NCI-H510A (cell line): ENCODE measurements around the gene LRFN4.

Source experiments
- DNase-seq: peaks from one replicate; lab custom pipeline; 2025; lab: John Stamatoyannopoulos, UW

LRFN4 gene

DNA sequence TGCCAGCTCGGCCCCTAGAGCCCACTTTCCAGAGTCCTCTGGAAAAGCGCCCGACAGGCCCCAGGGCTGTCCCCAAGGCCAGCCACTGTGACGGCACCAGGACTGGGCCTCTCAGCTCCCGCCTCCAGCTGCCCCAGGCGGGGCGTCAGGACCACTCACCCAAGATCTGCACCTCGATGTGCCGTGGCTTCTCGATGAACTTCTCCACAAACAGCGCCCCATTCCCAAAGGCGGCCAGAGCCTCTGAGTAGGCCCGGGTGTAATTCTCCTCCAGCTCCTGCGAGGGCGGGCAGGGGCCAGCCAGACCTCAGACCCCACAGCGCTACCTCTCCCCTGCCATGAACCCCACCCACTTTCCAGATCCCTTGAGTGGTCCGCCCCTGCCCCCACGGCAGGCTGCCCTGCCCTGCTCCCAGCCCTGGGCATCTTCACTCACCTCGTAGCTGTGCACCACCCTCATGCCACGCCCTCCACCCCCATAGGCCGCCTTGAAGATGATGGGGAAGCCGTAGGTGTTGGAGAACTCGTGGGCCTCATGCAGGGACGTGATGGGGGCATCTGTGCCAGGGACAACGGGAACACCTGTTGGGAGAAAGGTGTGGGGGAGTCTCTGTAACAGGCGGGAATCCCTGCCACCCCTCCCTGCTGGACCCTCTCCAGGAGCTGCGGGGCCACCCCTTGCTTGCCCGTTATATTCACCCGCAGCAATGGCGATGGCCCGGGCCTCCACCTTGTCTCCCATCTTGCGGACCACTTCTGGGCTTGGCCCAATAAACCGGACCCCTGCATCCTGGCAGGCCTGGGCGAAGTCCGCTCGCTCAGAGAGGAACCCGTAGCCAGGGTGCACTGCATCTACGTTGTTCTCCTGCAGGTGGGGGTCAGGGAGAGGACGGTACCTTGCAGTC is 14.0 kb downstream of the LRFN4 start:
- no peak for DNase-seq

DNA sequence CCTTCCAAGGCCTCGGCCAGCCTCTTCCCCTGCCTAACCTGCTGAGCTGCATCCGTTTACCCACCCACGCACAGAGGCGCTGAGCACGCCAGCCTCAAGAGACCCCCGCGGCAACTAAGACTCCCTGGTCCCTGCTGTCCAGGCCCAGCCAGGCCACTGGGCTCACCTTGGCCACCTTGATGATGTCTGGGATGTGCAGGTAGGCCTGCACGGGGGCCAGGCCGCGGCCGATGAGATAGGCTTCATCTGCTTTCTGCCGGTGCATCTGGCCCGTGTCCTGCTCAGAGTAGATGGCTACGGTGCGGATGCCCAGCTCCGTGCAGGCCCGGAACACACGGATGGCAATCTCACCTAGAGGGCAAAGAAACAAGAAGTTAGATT is 14.6 kb downstream of the LRFN4 start:
- DNase-seq = no peak

DNA sequence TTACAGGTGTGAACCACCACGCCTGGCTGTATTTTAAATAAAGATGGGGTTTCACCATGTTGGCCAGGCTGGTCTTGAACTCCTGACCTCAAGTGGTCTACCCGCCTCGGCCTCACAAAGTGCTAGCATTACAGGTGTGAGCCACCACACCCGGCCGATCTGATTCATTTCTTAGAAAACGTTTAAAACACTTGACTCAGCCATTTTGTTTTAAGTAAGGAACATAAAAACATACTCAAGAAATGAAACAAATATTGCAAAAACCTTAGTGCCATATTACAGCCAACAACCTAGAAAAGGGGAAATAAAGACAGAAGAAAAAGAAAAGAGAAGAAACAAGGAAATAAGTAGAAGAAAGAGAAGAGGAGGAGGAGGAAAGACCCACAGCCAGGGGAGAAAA is 17.4 kb downstream of the LRFN4 start:
- no peak for DNase-seq

- DNase-seq = no peak
Measured at GRCh38 chr11:66875378-66875777, 18.5 kb downstream of the LRFN4 start.

DNA sequence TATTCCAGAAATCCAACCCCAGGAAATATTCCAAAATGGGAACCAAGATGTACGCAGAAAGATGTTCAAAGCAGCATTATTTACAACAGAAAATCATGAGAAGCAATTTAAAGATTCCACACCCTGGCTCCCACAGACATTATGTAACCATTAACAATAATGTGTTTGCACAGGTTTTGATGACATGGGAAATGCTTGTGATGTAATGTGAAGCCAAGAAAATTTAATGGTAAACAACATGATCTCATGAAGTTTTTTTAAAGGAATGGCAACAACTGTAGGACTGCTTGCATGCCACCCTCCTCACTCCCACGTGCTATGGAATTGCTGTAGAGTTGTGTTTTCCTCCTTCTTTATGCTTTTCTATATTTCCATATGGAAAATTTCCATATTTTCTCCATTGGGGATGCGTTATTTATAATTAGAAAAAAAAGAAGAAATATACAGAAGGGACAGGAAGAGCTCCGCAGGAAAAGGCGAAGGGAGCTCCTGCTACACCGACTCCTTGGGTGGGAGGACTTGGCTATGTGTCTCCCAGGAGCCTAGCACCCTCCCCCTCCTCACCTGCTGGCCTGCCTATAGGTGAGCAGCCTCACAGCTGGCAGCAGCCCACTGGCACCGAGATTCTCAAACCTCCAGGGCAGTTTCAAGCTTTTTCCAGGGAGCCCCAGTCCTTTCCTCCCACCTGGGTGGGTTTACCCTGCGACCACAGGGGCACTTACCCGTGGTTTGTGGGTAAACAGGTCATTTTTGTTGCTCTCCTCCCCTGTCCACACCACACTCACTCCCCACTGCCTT is 20.9 kb downstream of the LRFN4 start:
- DNase-seq = no peak

- DNase-seq = no peak
Measured at GRCh38 chr11:66878474-66878873, 21.6 kb downstream of the LRFN4 start.

DNA sequence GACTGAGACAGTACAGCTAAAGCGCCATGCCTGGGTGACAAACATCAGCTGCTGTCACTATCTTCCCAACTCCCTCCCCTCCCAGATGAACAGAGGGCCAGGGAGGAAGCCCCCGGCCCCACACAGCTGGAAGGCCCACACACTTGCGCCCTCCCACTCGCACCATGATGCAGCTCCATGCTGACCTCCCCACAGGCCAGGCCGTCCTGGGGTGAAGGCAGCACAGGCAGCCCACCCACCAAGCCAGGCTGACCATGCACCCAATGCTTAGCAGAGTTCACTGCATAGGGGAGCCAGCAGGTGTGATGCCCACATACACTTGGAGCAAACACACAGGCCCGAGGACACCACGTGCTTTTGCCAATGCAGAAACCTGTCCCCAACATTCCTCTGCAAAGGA is 22.1 kb downstream of the LRFN4 start:
- no peak for DNase-seq

DNA sequence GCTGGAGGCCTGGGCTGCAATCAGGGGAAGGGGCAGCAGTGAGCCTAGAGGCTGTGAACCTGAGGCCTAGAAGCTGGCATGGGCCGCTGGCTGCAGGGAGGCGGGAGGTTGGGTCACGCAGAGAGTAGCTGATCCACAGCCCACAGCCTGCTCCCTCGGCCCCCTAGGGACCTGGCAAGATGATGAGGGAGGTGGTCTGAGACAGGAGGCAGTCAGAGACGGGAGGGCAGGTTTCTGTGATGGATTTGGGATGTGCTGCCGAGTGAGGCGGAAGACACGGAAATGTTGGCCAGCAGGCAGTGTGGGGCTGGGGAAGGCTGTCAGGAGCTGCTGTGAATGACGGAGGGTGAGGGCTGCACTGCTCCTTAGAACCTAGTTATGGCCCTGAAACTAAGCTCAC is 22.7 kb downstream of the LRFN4 start:
- no peak for DNase-seq

- DNase-seq = no peak
Measured at GRCh38 chr11:66879999-66880398, 23.1 kb downstream of the LRFN4 start.

DNA sequence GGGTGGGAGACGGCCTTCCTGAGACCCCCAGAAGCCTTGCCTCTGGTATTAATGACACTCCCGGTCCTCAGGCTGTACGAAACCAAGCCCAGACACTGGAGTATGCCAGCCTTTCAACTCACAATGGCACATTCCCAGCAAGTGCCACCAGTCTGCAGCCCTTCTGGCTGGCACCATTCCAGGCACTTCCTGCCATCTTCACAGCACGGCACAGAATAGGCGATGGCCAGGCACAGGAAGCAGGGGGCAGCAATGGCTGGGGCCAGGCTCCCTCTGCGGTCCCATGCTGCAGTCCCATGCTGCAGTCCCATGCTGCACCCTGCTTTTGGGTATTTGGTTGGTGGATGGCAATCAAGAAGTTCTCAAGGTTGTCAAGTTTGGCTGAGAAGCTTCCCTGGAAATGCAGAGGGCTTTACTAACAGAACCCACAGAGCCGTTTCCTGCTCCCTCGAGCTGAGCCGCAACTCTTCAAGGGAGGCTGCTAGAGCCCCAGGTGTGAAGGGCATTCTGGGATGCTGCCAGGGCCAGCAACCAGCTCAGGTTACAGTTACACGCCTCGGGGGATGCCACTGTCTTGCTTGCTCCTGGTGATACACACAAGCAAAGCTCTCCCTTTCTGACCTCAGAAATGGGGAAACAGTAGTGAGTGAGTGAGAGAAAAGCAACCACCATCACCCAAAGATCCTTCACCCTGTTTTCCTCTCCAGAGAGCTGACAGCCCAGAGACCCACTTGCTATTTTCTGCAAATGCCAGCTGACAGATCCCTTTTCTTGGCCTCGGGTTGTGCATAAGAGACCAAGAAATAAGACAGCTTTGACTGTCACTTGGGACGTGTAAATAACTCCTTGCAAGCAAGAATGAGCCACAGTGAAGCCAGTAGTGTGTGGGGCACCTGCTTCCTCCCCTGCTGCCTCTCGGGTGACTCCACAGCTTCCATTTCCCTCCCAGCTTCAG is 23.9 kb downstream of the LRFN4 start:
- DNase-seq = peak; percentile 87

GRCh38 chr11:66881451-66881835 is 24.6 kb downstream of the LRFN4 start:
- DNase-seq = peak; percentile 59

- no peak for DNase-seq
Measured at GRCh38 chr11:66881927-66882452, 25.1 kb downstream of the LRFN4 start.

DNA sequence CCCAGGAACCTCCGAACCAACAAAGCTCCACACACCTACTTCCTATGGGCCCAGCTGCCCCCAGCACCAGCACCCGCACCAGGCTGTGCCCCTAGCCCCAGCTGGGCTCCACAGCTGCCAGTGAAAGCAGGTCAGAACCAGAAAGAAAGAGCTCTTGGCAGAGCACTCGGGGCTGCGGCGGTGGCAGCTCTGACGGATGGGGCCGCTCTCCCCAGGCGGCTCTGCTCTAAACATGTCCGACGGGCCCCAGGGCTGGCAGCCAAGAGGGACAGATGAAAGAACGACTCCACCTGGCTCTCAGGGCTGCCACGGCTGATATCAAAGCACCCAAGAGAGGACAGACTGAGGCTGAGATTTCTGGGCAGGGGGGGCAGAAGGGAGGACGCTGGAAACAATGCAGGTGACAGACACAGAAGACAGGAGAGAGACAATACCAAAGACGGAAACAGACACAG is 25.7 kb downstream of the LRFN4 start:
- DNase-seq = peak; percentile 76

GRCh38 chr11:66883016-66883965 is 26.4 kb downstream of the LRFN4 start:
- DNase-seq = peak; percentile 76

DNA sequence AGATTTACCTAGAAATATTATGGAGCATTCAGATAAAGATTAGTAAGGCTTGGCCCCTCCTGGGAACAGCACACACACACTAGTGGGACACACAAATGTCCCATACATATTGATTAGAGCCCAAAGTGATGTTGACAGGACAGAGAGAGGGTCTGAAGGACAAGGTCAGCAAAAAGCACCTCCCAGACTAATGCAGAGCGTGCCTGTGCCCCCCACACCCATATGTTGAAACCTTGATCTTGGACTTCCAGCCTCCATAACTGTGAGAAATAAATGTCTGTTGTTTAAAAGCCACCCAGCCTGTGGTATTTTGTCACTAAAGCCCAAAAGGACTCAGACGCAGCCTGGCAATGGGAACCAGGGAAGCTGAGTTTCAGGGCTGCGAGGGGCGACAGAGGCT is 27.6 kb downstream of the LRFN4 start:
- no peak for DNase-seq

GRCh38 chr11:66885469-66885868 is 28.6 kb downstream of the LRFN4 start:
- no peak for DNase-seq

GRCh38 chr11:66885950-66886440 is 29.1 kb downstream of the LRFN4 start:
- no peak for DNase-seq

- no peak for DNase-seq
Measured at GRCh38 chr11:66886671-66887221, 29.9 kb downstream of the LRFN4 start.

DNA sequence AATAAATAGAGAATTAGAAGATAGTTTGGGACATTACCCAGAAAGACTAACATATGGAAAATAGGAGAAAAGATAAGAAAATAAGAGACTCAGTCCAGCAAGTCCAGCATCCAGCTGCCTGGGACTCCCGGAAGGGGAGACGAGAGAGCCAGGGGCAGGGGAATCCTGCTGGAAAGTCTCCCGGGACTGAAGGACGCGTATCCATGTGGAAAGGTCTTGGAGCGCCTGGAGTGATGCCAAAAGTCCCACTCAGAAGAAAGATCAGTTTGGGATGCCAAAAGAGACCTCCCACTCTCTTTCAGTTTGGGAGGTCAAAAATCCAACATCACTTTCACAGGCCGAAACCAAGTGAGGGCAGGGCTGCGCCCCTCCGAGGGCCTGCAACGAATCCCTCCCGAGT is 30.7 kb downstream of the LRFN4 start:
- no peak for DNase-seq

- DNase-seq = no peak
Measured at GRCh38 chr11:66888282-66888681, 31.4 kb downstream of the LRFN4 start.
